ENCODE data around the gene RPAP3. TPM values are rescaled to one million over a fixed set of nuclear protein-coding genes. Genes with fewer than 3 reads are reported as not detected.

RPAP3 gene
- total and polyA plus RNA-seq, 4 donors, result 5.5 to 8.1 (median 8.0) TPM

DNA sequence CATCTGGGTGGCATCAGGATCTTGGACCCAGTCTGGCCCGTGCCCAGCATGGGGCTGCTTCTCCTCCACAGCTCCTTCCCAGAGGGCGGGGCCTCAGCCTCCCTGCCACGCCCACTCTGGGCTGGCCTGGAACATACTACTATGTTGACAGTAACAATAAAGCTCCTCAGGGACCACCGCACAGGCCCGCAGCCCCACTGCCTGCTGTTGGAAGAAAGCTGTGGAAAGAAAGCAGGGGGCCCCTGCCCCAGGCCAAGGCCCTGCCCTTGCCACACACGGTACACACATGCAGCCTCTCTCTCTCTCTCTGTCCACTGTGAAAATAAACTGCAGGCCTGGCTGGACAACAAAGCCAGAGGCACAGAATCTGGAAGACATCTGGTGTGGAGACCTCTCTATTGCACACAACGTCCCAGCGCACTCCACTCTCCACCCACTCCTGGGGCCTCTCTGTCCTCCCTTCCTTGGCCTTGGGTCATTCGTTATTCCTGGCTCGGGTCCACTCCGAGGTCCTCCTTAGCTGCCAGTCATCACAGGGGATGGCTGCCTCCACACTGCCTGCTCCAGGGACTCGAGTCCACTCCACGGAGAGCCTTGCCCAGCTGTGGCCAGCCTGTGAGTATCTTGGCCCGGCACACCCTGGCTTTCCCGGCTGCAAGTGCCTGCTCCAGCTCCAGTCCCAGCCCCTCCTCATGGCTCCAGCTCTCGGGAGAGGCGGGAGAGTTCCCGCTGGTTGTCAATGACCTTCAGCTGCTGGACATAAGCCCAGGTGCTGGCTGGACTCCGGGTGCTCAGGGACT is 31.2 kb upstream of the RPAP3 start:
- H3K4me3 ChIP-seq (ENCODE audit: low read depth in 1 of 3, low read length in 3 of 3), result no peak overlapping the region
- H3K27ac ChIP-seq (ENCODE audit: low read depth in 1 of 2, low read length in 2 of 2), result peak overlapping the region; percentile 37 to 51
- no peaks in the 10 kb centered on the region for H3K36me3 ChIP-seq (ENCODE audit: control insufficient read depth in 4 of 4, insufficient read depth in 3 of 4, low read depth in 1 of 4, low read length in 3 of 4)
- peaks cover 10 to 12% (median 11%) of the 10 kb centered on the region in 4 donors for H3K4me1 ChIP-seq (ENCODE audit: control insufficient read depth in 4 of 4, insufficient read depth in 4 of 4, low read length in 3 of 4)
- H3K27me3 ChIP-seq (ENCODE audit: control insufficient read depth in 4 of 4, insufficient read depth in 4 of 4, low read length in 3 of 4), result no peaks in the 10 kb centered on the region
- WGBS, result 38% methylated on average over 19 of the region's 19 CpGs
- TF ChIP-seq HNF4A (conservative IDR thresholded peaks at IDR 0.05) (peak in 1 of 2 donors; percentile 37), RXRA (IDR thresholded peaks at IDR 0.05) (peak; percentile 54 to 75), RAD21 (IDR thresholded peaks at IDR 0.05) (peak; percentile 30 to 57), CTCF (IDR thresholded peaks at IDR 0.05; ENCODE audit: low read depth, low read length, missing input control) (peak; percentile 11), NR2F2 (IDR thresholded peaks at IDR 0.05) (peak; percentile 75), EGR1 (IDR thresholded peaks at IDR 0.05; ENCODE audit: low read depth in 2 of 2) (no peak), SP1 (IDR thresholded peaks at IDR 0.05) (peak; percentile 53), FOXA2 (IDR thresholded peaks at IDR 0.05) (no peak), ZBTB33 (IDR thresholded peaks at IDR 0.05) (no peak), FOXA1 (IDR thresholded peaks at IDR 0.05) (no peak)
- TF ChIP-seq, protein P1, sequence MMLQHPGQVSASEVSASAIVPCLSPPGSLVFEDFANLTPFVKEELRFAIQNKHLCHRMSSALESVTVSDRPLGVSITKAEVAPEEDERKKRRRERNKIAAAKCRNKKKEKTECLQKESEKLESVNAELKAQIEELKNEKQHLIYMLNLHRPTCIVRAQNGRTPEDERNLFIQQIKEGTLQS (IDR thresholded peaks at IDR 0.05), result no peak
- TF ChIP-seq, protein P2, sequence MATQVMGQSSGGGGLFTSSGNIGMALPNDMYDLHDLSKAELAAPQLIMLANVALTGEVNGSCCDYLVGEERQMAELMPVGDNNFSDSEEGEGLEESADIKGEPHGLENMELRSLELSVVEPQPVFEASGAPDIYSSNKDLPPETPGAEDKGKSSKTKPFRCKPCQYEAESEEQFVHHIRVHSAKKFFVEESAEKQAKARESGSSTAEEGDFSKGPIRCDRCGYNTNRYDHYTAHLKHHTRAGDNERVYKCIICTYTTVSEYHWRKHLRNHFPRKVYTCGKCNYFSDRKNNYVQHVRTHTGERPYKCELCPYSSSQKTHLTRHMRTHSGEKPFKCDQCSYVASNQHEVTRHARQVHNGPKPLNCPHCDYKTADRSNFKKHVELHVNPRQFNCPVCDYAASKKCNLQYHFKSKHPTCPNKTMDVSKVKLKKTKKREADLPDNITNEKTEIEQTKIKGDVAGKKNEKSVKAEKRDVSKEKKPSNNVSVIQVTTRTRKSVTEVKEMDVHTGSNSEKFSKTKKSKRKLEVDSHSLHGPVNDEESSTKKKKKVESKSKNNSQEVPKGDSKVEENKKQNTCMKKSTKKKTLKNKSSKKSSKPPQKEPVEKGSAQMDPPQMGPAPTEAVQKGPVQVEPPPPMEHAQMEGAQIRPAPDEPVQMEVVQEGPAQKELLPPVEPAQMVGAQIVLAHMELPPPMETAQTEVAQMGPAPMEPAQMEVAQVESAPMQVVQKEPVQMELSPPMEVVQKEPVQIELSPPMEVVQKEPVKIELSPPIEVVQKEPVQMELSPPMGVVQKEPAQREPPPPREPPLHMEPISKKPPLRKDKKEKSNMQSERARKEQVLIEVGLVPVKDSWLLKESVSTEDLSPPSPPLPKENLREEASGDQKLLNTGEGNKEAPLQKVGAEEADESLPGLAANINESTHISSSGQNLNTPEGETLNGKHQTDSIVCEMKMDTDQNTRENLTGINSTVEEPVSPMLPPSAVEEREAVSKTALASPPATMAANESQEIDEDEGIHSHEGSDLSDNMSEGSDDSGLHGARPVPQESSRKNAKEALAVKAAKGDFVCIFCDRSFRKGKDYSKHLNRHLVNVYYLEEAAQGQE (IDR thresholded peaks at IDR 0.05), result peak; percentile 34
- no peak overlapping the region for H3K9ac ChIP-seq (ENCODE audit: low read depth in 1 of 2, low read length in 2 of 2)
- peak; percentile 51 for DNase-seq (ENCODE audit: low spot score)
- no peaks in the 10 kb centered on the region for H3K9me3 ChIP-seq (ENCODE audit: control insufficient read depth in 4 of 4, low read length in 3 of 4)

GRCh38 chr12:47736216-47736615 is 30.4 kb upstream of the RPAP3 start:
- Histone ChIP-seq H3K36me3 (ENCODE audit: control insufficient read depth in 4 of 4, insufficient read depth in 3 of 4, low read depth in 1 of 4, low read length in 3 of 4) (no peaks in the 10 kb centered on the region), H3K27me3 (ENCODE audit: control insufficient read depth in 4 of 4, insufficient read depth in 4 of 4, low read length in 3 of 4) (no peaks in the 10 kb centered on the region), H3K4me1 (ENCODE audit: control insufficient read depth in 4 of 4, insufficient read depth in 4 of 4, low read length in 3 of 4) (peaks cover 10 to 12% (median 11%) of the 10 kb centered on the region in 4 donors), H3K9me3 (ENCODE audit: control insufficient read depth in 4 of 4, low read length in 3 of 4) (no peaks in the 10 kb centered on the region), H3K27ac (ENCODE audit: low read depth in 1 of 2, low read length in 2 of 2) (peak overlapping the region in 1 of 2 donors; percentile 15), H3K4me3 (ENCODE audit: low read depth in 1 of 3, low read length in 3 of 3) (no peak overlapping the region), H3K9ac (ENCODE audit: low read depth in 1 of 2, low read length in 2 of 2) (no peak overlapping the region)
- no peak for DNase-seq (ENCODE audit: low spot score)
- 76% methylated on average over 4 of the region's 4 CpGs for WGBS
- TF ChIP-seq CTCF (IDR thresholded peaks at IDR 0.05; ENCODE audit: low read depth, low read length, missing input control) (no peak), FOXA2 (IDR thresholded peaks at IDR 0.05) (no peak), FOXA1 (IDR thresholded peaks at IDR 0.05) (no peak), RAD21 (IDR thresholded peaks at IDR 0.05) (no peak)
- TF ChIP-seq, protein P3, sequence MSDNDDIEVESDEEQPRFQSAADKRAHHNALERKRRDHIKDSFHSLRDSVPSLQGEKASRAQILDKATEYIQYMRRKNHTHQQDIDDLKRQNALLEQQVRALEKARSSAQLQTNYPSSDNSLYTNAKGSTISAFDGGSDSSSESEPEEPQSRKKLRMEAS (IDR thresholded peaks at IDR 0.05), result no peak
- TF ChIP-seq, protein P1 (IDR thresholded peaks at IDR 0.05), result no peak
- TF ChIP-seq, protein P2 (IDR thresholded peaks at IDR 0.05), result no peak
